Heart left ventricle (tissue), 11 donors: Measurements from ENCODE around the gene MRPL37. TPM values are rescaled to one million over a fixed set of nuclear protein-coding genes. Genes with fewer than 3 reads are reported as not detected.

Source experiments
- polyA plus RNA-seq, 2 donors: library from polyadenylated mRNA; stranded (reverse); fragments of 200-250 nt; gene quantifications; one replicate each; pipeline ENCODE4 v1.2.3, GENCODE V29; 2013
- total RNA-seq, 9 donors: library from RNA; depleted of rRNA in 2 of 9; stranded (reverse); fragments of >200 nt in 2 of 9; fragmentation: NEBNext Ultra II Directional in 3 of 9; extraction: Animal tissue kit (Norgen Biotek cat#: 25700) in 3 of 9; gene quantifications; one replicate each; pipeline versions ENCODE4 v1.1.0 to v1.2.4, GENCODE V29; 2016 to 2023
- donor health status: ischemic (EF 13 %, LVEDD 7.1; RV severe dilation, severe dysfunction).
- donor health status: healthy with polysubstance abuse.
- donor health status: DM: no; HTN: yes; CAD: no.
- donor health status: DM: no; HTN: no; CAD: no.
- donor health status: ischemic (EF 25% LVEDD 5.7; RV mildly dilated, moderate dysfunction).
- donor health status: healthy.
- donor health status: DM: yes; HTN: yes; CAD: no.
- donor health status: PGD.
- donor health status: nonischemic (EF 23%, LVEDD 6.1; RV moderate dilation, normal function).

MRPL37 gene
- total and polyA plus RNA-seq, 11 donors = 46.7 to 122 (median 84.6) TPM

Other genes starting within 250 kb of the MRPL37 start
- not detected for gene LDLRAD1, start 182.0 kb upstream of the MRPL37 start, total RNA-seq
- not detected for gene LDLRAD1, start 182.0 kb upstream of the MRPL37 start, polyA plus RNA-seq
- 100 to 1,000 TPM; 193 to 496 (median 352) TPM for gene TMEM59, start 147.0 kb upstream of the MRPL37 start, total RNA-seq
- 100 to 1,000 TPM; 124 to 254 TPM for gene TMEM59, start 147.0 kb upstream of the MRPL37 start, polyA plus RNA-seq
- 1 to 10 TPM; 3.0 to 6.6 (median 4.6) TPM for gene TCEANC2, start 146.6 kb upstream of the MRPL37 start, total RNA-seq
- gene TCEANC2, start 146.6 kb upstream of the MRPL37 start, polyA plus RNA-seq = 1 to 10 TPM; 2.4 to 2.5 TPM
- under 1 TPM in 1 of 9 donors, not detected in 8; 0.29 TPM for gene CDCP2, start 47.2 kb upstream of the MRPL37 start, total RNA-seq
- gene CDCP2, start 47.2 kb upstream of the MRPL37 start, polyA plus RNA-seq = not detected
- 1 to 10 TPM; 2.8 to 7.5 (median 4.4) TPM for gene CYB5RL, start 137 bp upstream of the MRPL37 start, total RNA-seq
- gene CYB5RL, start 137 bp upstream of the MRPL37 start, polyA plus RNA-seq = 1 to 10 TPM; 2.2 to 2.7 TPM
- 10 to 100 TPM; 20.8 to 61.8 (median 48.3) TPM for gene SSBP3, start 206.2 kb downstream of the MRPL37 start, total RNA-seq
- gene SSBP3, start 206.2 kb downstream of the MRPL37 start, polyA plus RNA-seq = 10 to 100 TPM; 21.4 to 30.7 TPM